Measurements from ENCODE around the gene CCDC92B.
"Not testable (repeated sequence)": the region's sequence is repeated elsewhere in the genome, so short reads cannot be mapped to it uniquely, and the experiment has no call there.

Gene CCDC92B

GRCh38 chr17:2786176-2786881 is 36.9 kb upstream of the CCDC92B start:
- Histone ChIP-seq H3K27me3 (ENCODE audit: control insufficient read depth, insufficient read depth, low read length) (no peaks in the 10 kb centered on the region), H3K4me1 (ENCODE audit: control insufficient read depth, insufficient read depth, low read length) (no peaks in the 10 kb centered on the region), H3K9ac (ENCODE audit: low read depth, low read length) (no peak overlapping the region), H3K36me3 (ENCODE audit: control insufficient read depth, insufficient read depth, low read length) (no peaks in the 10 kb centered on the region), H3K4me3 (ENCODE audit: low read depth, low read length) (no peak overlapping the region), H3K9me3 (ENCODE audit: control insufficient read depth, insufficient read depth, low read length) (no peaks in the 10 kb centered on the region)

GRCh38 chr17:2785376-2785775 is 35.9 kb upstream of the CCDC92B start:
- not testable (repeated sequence) for H3K9ac ChIP-seq (ENCODE audit: low read depth, low read length); H3K4me3 ChIP-seq (ENCODE audit: low read depth, low read length)

GRCh38 chr17:2784864-2785263 is 35.4 kb upstream of the CCDC92B start:
- Histone ChIP-seq H3K9me3 (ENCODE audit: control insufficient read depth, insufficient read depth, low read length) (no peaks in the 10 kb centered on the region), H3K4me1 (ENCODE audit: control insufficient read depth, insufficient read depth, low read length) (no peaks in the 10 kb centered on the region), H3K27me3 (ENCODE audit: control insufficient read depth, insufficient read depth, low read length) (no peaks in the 10 kb centered on the region), H3K9ac (ENCODE audit: low read depth, low read length) (no peak overlapping the region), H3K36me3 (ENCODE audit: control insufficient read depth, insufficient read depth, low read length) (no peaks in the 10 kb centered on the region), H3K4me3 (ENCODE audit: low read depth, low read length) (no peak overlapping the region)

More at GRCh38 chr17:2785376-2785775, 35.9 kb upstream of the CCDC92B start:
- H3K9me3 ChIP-seq (ENCODE audit: control insufficient read depth, insufficient read depth, low read length); H3K27me3 ChIP-seq (ENCODE audit: control insufficient read depth, insufficient read depth, low read length); H3K4me1 ChIP-seq (ENCODE audit: control insufficient read depth, insufficient read depth, low read length); H3K36me3 ChIP-seq (ENCODE audit: control insufficient read depth, insufficient read depth, low read length): not testable (repeated sequence)

- H3K9ac ChIP-seq (ENCODE audit: low read depth, low read length), result no peak overlapping the region
Observed at GRCh38 chr17:2783310-2784030, 34.0 kb upstream of the CCDC92B start.

GRCh38 chr17:2782055-2782454 is 32.6 kb upstream of the CCDC92B start:
- no peaks in the 10 kb centered on the region for H3K36me3 ChIP-seq (ENCODE audit: control insufficient read depth, insufficient read depth, low read length)
- H3K27me3 ChIP-seq (ENCODE audit: control insufficient read depth, insufficient read depth, low read length), result no peaks in the 10 kb centered on the region
- H3K4me1 ChIP-seq (ENCODE audit: control insufficient read depth, insufficient read depth, low read length), result no peaks in the 10 kb centered on the region

More at GRCh38 chr17:2783310-2784030, 34.0 kb upstream of the CCDC92B start:
- H3K4me3 ChIP-seq (ENCODE audit: low read depth, low read length), result no peak overlapping the region
- no peaks in the 10 kb centered on the region for H3K9me3 ChIP-seq (ENCODE audit: control insufficient read depth, insufficient read depth, low read length)
- H3K36me3 ChIP-seq (ENCODE audit: control insufficient read depth, insufficient read depth, low read length), result no peaks in the 10 kb centered on the region
- no peaks in the 10 kb centered on the region for H3K4me1 ChIP-seq (ENCODE audit: control insufficient read depth, insufficient read depth, low read length)
- no peaks in the 10 kb centered on the region for H3K27me3 ChIP-seq (ENCODE audit: control insufficient read depth, insufficient read depth, low read length)

GRCh38 chr17:2781598-2781997 is 32.1 kb upstream of the CCDC92B start:
- not testable (repeated sequence) for H3K9me3 ChIP-seq (ENCODE audit: control insufficient read depth, insufficient read depth, low read length); H3K4me3 ChIP-seq (ENCODE audit: low read depth, low read length); H3K27me3 ChIP-seq (ENCODE audit: control insufficient read depth, insufficient read depth, low read length); H3K9ac ChIP-seq (ENCODE audit: low read depth, low read length); H3K36me3 ChIP-seq (ENCODE audit: control insufficient read depth, insufficient read depth, low read length); H3K4me1 ChIP-seq (ENCODE audit: control insufficient read depth, insufficient read depth, low read length)

More at GRCh38 chr17:2782055-2782454, 32.6 kb upstream of the CCDC92B start:
- H3K4me3 ChIP-seq (ENCODE audit: low read depth, low read length), result no peak overlapping the region
- no peak overlapping the region for H3K9ac ChIP-seq (ENCODE audit: low read depth, low read length)
- no peaks in the 10 kb centered on the region for H3K9me3 ChIP-seq (ENCODE audit: control insufficient read depth, insufficient read depth, low read length)

GRCh38 chr17:2780931-2781454 is 31.5 kb upstream of the CCDC92B start:
- no peaks in the 10 kb centered on the region for H3K27me3 ChIP-seq (ENCODE audit: control insufficient read depth, insufficient read depth, low read length)
- H3K9ac ChIP-seq (ENCODE audit: low read depth, low read length), result no peak overlapping the region
- H3K9me3 ChIP-seq (ENCODE audit: control insufficient read depth, insufficient read depth, low read length), result no peaks in the 10 kb centered on the region
- H3K4me1 ChIP-seq (ENCODE audit: control insufficient read depth, insufficient read depth, low read length), result no peaks in the 10 kb centered on the region
- no peak overlapping the region for H3K4me3 ChIP-seq (ENCODE audit: low read depth, low read length)
- no peaks in the 10 kb centered on the region for H3K36me3 ChIP-seq (ENCODE audit: control insufficient read depth, insufficient read depth, low read length)

GRCh38 chr17:2780256-2780655 is 30.8 kb upstream of the CCDC92B start:
- Histone ChIP-seq H3K36me3 (ENCODE audit: control insufficient read depth, insufficient read depth, low read length) (no peaks in the 10 kb centered on the region), H3K4me1 (ENCODE audit: control insufficient read depth, insufficient read depth, low read length) (no peaks in the 10 kb centered on the region), H3K4me3 (ENCODE audit: low read depth, low read length) (no peak overlapping the region), H3K9me3 (ENCODE audit: control insufficient read depth, insufficient read depth, low read length) (no peaks in the 10 kb centered on the region), H3K27me3 (ENCODE audit: control insufficient read depth, insufficient read depth, low read length) (no peaks in the 10 kb centered on the region), H3K9ac (ENCODE audit: low read depth, low read length) (no peak overlapping the region)

- Histone ChIP-seq H3K9ac (ENCODE audit: low read depth, low read length) (no peak overlapping the region), H3K36me3 (ENCODE audit: control insufficient read depth, insufficient read depth, low read length) (no peaks in the 10 kb centered on the region), H3K27me3 (ENCODE audit: control insufficient read depth, insufficient read depth, low read length) (no peaks in the 10 kb centered on the region), H3K4me1 (ENCODE audit: control insufficient read depth, insufficient read depth, low read length) (no peaks in the 10 kb centered on the region), H3K4me3 (ENCODE audit: low read depth, low read length) (no peak overlapping the region), H3K9me3 (ENCODE audit: control insufficient read depth, insufficient read depth, low read length) (no peaks in the 10 kb centered on the region)
Observed at GRCh38 chr17:2779545-2779944, 30.1 kb upstream of the CCDC92B start.

GRCh38 chr17:2778489-2778888 is 29.0 kb upstream of the CCDC92B start:
- Histone ChIP-seq H3K36me3 (ENCODE audit: control insufficient read depth, insufficient read depth, low read length) (no peaks in the 10 kb centered on the region), H3K9me3 (ENCODE audit: control insufficient read depth, insufficient read depth, low read length) (no peaks in the 10 kb centered on the region), H3K4me1 (ENCODE audit: control insufficient read depth, insufficient read depth, low read length) (no peaks in the 10 kb centered on the region), H3K27me3 (ENCODE audit: control insufficient read depth, insufficient read depth, low read length) (no peaks in the 10 kb centered on the region), H3K9ac (ENCODE audit: low read depth, low read length) (no peak overlapping the region), H3K4me3 (ENCODE audit: low read depth, low read length) (no peak overlapping the region)

- Histone ChIP-seq H3K27me3 (ENCODE audit: control insufficient read depth, insufficient read depth, low read length) (no peaks in the 10 kb centered on the region), H3K4me1 (ENCODE audit: control insufficient read depth, insufficient read depth, low read length) (no peaks in the 10 kb centered on the region), H3K9me3 (ENCODE audit: control insufficient read depth, insufficient read depth, low read length) (no peaks in the 10 kb centered on the region), H3K36me3 (ENCODE audit: control insufficient read depth, insufficient read depth, low read length) (no peaks in the 10 kb centered on the region), H3K9ac (ENCODE audit: low read depth, low read length) (no peak overlapping the region), H3K4me3 (ENCODE audit: low read depth, low read length) (peak overlapping the region; percentile 80)
Observed at GRCh38 chr17:2777242-2777867, 27.9 kb upstream of the CCDC92B start.
